GM18868 (cell line): Measurements from ENCODE around the gene PCDHGB3.
"Not testable (repeated sequence)": the region's sequence is repeated elsewhere in the genome, so short reads cannot be mapped to it uniquely, and the experiment has no call there.

Experiments
- ATAC-seq: cut with Tn5 transposase; IDR thresholded peaks from one replicate; pipeline ENCODE4 v1.9.1; 2021; ENCODE audit warnings: mild to moderate bottlenecking, moderate library complexity; ENCODE audit not compliant: unreplicated experiment

PCDHGB3 gene

DNA sequence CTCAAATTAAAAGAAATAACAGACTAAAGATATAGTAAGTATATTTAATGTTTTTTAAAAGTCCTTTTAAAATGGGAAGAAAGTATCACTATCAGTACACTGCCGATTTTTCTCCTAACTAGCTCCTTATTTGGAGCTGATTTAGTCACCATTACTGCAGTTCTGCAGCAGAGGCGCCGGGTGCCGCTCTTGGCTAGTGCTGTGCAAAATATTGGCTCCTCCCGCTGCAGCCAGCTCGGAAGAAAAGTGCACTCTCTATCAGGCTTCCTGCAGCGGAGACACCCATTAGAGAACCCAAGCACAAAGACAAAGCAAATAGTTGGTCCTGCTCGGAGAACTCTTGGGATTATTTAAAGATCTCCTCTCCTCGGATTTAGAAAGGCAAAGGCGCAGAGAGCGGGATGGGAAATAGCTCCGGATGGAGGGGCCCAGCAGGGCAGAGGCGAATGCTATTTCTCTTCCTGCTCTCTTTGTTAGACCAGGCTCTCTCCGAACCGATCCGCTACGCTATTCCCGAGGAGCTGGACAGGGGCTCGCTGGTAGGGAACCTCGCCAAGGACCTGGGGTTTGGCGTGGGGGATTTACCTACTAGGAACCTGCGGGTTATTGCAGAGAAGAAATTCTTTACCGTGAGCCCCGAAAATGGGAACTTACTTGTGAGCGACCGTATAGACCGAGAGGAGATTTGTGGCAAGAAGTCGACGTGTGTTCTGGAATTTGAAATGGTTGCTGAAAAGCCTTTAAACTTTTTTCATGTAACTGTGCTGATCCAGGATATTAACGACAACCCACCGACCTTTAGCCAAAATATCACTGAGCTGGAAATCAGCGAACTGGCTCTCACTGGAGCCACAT is at the start of gene PCDHGB3:
PCDHGB3 (plus strand) TSS at position 249 of the 855 bp plus-strand sequence; CDS start at position 402, 153 bp downstream.
- peak; percentile 99 for ATAC-seq

DNA sequence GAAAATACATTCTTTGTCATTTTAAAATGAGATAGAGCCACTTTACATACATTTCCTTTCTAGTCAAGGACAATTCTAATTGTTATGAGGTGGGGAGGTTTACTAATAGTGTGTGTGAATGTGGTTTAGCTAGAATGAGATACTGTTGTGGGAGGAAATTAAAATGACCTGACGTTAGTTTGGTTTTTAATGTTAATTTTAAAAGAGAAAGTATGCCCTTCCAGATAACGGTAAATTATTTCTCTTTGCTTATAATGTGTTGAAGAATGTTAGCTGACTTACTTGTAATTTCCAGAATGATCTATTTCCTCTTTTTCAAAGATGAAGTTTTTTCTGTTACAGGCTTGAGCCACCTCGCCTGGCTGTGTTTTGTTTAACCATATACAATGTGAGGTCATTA is 47.8 kb upstream of the PCDHGB3 start:
- peak; percentile 27 for ATAC-seq

DNA sequence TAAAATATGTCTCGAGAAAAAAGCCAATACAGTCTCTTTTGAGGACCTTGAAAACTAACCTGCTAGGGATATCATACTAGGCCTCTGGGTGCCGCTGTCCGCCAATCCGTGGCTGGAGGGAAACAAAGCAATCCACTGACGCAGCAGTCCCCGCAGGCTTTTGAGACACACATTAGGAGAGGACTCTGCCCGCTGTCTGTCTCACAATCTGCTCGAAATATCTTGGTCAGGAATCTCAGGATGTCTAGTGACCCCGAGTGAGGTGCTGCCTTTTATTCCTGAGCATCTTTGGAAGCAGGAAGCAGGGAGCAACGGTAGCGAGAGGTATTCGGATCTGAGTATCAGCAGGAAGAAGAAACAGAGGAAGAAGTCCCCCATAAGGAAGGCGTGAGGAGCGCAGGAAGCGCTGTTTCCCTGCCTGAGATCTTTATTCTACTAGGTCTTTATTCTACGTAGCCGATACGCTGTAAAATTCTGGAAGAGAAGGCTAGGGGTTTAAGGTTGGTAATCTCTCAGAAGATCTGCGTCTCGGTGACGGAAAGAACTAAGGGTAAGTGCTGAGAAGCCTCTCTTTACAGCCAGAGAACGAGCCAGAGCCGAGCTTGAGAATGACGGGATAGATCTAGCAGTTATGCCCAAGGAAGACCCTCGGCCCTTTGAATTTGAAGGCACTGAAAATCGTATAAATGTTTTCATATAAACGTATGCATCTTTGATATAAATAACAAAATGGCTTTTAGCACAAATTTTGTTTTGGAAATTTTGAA is 43.8 kb upstream of the PCDHGB3 start:
- peak; percentile 74 for ATAC-seq

DNA sequence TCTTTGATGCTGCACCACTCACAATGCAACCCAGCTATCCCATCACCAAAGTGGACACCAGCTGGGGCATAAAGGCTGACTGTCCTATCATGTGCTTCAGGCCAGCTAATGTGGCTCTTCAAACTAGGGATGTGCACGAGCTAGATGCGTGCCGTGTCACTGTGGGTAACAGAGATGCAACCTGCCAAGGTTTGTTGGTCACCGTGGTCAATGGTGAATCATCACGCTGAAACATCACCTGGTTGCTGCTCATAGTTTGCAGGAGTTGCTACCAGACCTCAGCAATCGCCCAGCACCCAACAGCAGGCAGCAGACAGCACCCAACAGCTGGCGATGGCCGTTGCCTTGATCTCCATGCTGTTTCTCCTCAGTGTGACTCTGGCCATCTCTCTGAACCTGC is 41.8 kb upstream of the PCDHGB3 start:
- ATAC-seq = no peak

DNA sequence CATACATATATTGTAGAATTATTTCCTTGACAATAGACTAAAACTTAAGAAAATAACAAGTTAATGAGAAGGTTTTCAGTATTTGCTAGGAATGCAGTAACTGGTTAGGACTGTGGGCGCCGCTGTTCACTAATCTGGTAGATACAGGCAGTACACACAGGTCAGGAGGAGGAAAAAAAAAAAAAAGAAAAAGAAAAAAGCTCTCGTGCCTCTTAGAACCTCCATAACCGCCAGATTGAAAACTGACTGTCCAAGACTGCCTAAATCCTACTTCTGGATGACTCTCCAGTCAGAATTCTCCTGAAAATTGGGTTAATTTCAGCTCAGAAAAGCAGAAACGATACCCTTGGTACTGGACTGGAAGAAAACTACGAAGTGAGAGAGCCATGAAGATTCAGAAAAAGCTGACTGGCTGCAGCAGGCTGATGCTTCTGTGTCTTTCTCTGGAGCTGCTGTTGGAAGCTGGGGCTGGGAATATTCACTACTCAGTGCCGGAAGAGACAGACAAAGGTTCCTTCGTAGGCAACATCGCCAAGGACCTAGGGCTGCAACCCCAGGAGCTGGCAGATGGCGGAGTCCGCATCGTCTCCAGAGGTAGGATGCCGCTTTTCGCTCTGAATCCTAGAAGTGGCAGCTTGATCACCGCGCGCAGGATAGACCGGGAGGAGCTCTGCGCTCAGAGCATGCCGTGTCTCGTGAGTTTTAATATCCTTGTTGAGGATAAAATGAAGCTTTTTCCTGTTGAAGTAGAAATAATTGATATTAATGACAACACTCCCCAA is 39.6 kb upstream of the PCDHGB3 start, which contains the start of gene PCDHGA1:
PCDHGA1 (plus strand) TSS at position 216 of the 782 bp plus-strand sequence.
- ATAC-seq = peak; percentile 73

DNA sequence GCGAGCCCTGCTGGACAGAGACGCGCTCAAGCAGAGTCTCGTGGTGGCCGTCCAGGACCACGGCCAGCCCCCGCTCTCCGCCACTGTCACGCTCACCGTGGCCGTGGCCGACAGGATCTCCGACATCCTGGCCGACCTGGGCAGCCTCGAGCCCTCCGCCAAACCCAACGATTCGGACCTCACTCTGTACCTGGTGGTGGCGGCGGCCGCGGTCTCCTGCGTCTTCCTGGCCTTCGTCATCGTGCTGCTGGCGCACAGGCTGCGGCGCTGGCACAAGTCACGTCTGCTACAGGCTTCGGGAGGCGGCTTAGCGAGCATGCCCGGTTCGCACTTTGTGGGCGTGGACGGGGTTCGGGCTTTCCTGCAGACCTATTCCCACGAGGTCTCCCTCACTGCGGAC is 37.5 kb upstream of the PCDHGB3 start:
- ATAC-seq = not testable (repeated sequence)

DNA sequence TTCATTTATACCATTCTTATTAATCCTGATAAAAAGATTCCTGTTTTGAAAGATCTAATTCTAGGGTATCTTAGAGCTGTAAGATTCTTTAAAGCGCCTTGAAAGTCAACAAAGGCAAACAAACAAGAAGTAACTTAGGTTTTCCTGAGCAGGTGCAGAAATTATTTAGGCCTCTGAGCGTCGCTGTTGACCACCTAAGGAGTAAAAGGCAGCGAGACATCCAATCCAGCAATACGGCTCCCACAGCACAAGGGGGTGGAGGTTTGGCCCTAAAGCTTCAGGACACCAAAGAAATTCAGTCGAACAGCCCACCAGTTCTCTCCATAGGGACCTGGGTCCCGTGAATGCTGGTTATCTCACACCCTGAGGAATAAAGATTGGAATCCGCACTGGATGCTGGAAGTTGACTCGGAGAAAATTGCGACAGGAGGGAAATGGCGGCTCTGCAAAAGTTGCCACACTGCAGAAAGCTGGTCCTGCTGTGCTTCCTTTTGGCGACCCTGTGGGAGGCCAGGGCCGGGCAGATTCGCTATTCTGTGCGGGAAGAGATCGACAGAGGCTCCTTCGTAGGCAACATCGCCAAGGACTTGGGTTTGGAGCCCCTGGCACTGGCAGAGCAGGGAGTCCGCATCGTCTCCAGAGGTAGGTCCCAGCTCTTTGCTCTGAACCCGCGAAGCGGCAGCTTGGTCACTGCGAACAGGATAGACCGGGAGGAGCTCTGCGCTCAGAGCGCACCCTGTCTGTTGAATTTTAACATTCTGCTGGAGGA is 31.3 kb upstream of the PCDHGB3 start, which contains the start of gene PCDHGA2:
PCDHGA2 (plus strand) TSS at position 223 of the 769 bp plus-strand sequence.
- peak; percentile 94 for ATAC-seq

DNA sequence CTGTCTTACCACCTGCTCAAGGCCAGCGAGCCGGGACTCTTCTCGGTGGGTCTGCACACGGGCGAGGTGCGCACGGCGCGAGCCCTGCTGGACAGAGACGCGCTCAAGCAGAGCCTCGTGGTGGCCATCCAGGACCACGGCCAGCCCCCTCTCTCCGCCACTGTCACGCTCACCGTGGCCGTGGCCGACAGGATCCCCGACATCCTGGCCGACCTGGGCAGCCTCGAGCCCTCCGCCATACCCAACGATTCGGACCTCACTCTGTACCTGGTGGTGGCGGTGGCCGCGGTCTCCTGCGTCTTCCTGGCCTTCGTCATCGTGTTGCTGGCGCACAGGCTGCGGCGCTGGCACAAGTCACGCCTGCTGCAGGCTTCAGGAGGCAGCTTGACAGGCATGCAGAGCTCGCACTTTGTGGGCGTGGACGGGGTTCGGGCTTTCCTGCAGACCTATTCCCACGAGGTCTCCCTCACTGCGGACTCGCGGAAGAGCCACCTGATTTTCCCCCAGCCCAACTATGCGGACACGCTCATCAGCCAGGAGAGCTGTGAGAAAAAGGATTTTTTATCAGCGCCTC is 29.2 kb upstream of the PCDHGB3 start:
- ATAC-seq = not testable (repeated sequence)

DNA sequence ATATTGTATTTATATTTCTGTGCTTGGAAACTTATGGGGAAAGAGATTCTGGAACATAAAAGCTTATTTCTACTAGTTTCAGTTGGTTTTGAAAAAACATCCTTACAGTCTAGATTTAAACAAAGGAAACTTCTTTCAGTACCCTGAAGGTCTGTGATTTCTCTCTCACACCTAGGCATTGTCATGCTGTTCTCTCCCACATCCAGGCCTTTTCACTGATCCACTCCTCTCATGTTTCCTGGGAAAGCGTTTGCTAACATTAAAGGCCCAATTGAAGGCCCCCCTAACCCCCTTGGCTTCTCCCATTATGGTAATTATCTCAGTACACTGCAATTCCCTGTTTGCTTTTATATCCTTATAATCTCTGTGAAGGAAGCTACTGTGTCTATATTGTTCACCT is 27.3 kb upstream of the PCDHGB3 start:
- ATAC-seq = no peak

DNA sequence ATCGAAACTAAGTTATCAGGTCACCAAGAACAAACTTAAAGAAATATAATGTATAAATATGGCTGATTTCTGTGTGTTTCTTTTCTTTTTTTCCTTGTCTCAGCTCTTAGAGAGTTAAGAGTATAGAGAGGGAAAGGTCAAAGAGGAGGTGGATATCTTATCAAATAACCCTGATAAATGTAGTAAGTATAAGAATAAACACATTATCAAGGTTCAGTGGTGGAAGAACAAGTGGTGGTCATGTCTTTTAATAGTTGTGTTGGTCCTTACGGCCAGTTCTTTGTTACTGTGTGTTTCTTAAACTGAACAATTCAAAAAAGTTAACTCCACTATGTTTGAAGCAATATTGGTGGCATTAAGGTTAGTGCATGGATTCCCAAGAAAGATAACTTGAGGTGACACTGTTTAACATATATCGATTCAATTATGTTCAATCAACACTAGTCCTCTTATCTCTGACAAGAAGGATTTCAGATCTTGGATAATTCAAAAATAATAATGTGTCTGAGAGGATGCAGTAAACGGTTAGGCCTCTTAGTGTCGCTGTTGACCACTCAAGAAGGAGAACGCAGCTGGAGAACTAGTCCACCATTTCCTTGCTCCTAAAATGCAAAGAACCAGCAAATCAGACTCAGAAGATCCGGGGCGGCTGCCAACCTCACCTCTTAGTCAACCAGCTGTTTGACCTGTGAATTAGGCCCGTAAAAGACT is 26.6 kb upstream of the PCDHGB3 start, which contains the start of gene PCDHGA3:
PCDHGA3 (plus strand) TSS at position 588 of the 711 bp plus-strand sequence. CDS start 205 bp downstream, outside the sequence.
- peak; percentile 79 for ATAC-seq

DNA sequence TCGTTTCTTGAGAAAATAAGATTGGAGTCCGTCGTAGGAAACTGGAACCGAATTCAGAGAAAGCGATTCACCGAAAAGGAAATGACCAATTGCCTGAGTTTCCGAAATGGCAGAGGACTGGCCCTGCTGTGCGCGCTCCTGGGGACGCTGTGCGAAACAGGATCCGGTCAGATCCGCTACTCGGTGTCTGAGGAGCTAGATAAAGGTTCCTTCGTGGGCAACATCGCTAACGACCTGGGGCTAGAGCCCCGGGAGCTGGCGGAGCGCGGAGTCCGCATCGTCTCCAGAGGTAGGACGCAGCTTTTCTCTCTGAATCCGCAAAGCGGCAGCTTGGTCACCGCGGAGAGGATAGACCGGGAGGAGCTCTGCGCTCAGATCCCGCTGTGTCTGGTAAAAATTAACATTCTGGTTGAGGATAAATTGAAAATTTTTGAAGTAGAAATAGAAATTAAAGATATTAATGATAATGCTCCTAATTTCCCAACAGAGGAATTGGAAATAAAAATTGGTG is 26.0 kb upstream of the PCDHGB3 start:
- ATAC-seq = peak; percentile 67

DNA sequence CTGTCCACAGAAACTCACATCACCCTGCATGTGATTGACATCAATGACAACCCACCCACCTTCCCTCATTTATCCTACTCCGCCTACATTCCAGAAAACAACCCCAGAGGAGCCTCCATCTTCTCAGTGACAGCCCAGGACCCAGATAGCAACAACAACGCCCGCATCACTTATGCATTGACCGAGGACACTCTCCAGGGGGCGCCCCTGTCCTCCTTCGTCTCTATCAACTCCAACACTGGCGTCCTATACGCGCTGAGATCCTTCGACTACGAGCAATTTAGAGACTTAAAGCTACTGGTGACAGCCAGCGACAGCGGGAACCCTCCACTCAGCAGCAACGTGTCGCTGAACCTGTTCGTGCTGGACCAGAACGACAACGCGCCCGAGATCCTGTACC is 24.7 kb upstream of the PCDHGB3 start:
- ATAC-seq = no peak

DNA sequence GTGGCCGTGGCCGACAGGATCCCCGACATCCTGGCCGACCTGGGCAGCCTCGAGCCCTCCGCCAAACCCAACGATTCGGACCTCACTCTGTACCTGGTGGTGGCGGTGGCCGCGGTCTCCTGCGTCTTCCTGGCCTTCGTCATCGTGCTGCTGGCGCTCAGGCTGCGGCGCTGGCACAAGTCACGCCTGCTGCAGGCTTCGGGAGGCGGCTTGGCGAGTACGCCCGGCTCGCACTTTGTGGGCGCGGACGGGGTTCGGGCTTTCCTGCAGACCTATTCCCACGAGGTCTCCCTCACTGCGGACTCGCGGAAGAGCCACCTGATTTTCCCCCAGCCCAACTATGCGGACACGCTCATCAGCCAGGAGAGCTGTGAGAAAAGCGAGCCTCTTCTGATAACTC is 24.0 kb upstream of the PCDHGB3 start:
- not testable (repeated sequence) for ATAC-seq

DNA sequence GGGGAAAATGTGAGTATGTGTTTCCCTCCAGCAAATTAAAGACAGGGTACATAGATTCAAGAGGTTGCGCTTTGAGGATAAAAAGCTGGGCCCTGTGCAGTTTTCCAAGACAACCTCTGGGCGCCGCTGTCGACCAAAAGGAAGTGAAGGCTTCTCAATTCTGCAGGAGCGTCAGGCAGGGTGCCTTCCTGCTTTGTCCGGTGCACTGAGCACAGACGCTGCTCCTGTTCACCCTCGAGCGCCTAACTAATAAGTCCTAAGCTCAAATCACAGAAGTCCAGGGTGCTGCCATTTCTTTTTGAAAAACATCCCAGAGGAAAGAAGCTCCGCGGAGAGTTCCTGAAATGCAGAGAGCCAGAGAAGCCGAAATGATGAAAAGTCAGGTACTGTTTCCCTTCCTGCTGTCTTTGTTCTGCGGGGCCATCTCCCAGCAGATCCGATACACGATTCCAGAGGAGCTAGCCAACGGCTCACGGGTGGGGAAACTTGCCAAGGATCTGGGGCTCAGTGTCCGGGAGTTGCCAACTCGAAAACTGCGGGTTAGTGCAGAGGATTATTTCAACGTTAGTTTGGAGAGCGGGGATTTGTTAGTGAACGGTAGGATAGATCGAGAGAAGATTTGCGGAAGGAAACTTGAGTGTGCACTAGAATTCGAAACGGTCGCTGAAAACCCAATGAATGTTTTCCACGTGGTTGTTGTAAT is 20.0 kb upstream of the PCDHGB3 start, which contains the start of gene PCDHGB1:
PCDHGB1 (plus strand) TSS at position 183 of the 703 bp plus-strand sequence; CDS start at position 345, 162 bp downstream.
- peak; percentile 84 for ATAC-seq

DNA sequence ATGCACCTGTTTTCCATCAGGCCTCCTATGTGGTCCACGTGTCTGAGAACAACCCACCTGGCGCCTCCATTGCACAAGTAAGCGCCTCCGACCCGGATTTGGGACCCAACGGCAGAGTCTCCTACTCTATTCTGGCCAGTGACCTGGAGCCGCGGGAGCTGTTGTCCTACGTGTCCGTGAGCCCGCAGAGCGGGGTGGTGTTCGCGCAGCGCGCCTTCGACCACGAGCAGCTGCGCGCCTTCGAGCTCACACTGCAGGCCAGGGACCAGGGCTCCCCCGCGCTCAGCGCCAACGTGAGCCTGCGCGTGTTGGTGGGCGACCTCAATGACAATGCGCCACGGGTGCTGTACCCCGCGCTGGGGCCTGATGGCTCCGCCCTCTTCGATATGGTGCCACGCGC is 18.5 kb upstream of the PCDHGB3 start:
- ATAC-seq = no peak

DNA sequence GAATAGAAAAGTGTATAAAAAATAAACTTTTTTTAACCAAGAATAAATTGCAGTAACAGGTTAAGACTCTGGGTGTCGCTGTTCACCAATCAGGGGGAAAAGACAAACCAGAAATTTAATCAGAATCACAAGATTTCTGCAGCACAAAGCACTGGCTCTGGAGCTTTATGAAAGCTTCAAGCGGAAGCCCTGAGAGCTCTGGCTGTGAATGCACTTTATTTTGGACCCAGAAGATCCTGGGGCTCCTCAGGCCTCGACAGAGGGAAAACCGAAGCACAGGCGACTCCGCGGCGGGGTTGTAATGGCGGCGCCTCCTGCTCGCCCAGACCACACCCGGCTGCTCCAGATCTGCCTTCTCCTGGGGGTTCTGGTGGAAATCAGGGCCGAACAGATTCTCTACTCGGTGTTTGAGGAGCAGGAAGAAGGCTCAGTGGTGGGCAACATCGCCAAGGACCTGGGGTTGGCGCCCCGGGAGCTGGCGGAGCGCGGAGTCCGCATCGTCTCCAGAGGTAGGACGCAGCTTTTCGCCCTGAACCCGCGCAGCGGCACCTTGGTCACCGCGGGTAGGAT is 15.1 kb upstream of the PCDHGB3 start, which contains the start of gene PCDHGA4:
PCDHGA4 (plus strand) TSS at position 122 of the 570 bp plus-strand sequence; CDS start at position 209, 87 bp downstream.
- peak; percentile 37 for ATAC-seq

DNA sequence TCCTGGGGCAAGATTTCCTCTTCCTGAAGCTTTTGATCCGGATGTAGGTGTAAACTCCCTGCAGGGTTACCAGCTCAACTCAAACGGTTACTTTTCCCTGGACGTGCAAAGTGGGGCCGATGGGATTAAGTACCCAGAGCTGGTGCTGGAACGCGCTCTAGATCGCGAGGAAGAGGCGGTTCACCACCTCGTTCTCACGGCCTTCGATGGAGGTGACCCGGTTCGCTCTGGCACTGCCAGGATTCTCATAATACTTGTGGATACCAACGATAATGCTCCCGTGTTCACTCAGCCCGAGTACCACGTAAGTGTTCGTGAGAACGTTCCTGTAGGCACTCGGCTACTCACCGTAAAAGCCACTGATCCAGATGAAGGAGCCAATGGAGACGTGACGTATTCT is 14.4 kb upstream of the PCDHGB3 start:
- ATAC-seq = no peak

DNA sequence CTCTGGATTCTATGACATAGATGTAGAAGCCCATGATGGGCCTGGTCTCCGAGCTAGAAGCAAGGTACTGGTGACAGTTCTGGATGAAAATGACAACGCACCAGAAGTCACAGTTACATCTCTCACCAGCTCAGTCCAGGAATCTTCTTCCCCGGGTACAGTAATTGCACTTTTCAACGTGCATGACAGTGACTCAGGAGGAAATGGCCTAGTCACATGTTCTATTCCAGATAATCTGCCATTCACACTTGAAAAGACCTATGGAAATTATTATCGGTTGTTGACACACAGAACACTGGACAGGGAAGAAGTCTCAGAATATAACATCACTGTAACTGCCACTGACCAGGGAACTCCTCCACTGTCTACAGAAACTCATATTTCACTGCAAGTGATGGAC is 13.9 kb upstream of the PCDHGB3 start:
- ATAC-seq = no peak
